Measurements from ENCODE around the gene MYL7.

Gene MYL7

GRCh38 chr7:44185729-44186128 lies 44.6 kb upstream of the MYL7 start:
- peaks cover 10% of the 10 kb centered on the region for H3K9me3 ChIP-seq (ENCODE audit: insufficient read depth, low read length, severe bottlenecking)
- H3K27me3 ChIP-seq (ENCODE audit: insufficient read depth, low read length, poor library complexity): no peaks in the 10 kb centered on the region
- TF ChIP-seq EZH2 (IDR thresholded peaks at IDR 0.05; ENCODE audit: borderline replicate concordance, low read depth, low read length, severe bottlenecking) (no peak), CTCF (IDR thresholded peaks at IDR 0.05; ENCODE audit: borderline replicate concordance, extremely low read depth, low read length, poor library complexity, severe bottlenecking) (no peak)
- H3K4me1 ChIP-seq (ENCODE audit: insufficient read depth, low read length): no peaks in the 10 kb centered on the region
- no peaks in the 10 kb centered on the region; the same call in 1 of the 2 replicates for H4K20me1 ChIP-seq (ENCODE audit: insufficient read depth, low read length)
- no peak overlapping the region for H3K9ac ChIP-seq (ENCODE audit: low read depth, low read length)
- no peaks in the 10 kb centered on the region for H3K36me3 ChIP-seq (ENCODE audit: insufficient read depth, low read length)
- ATAC-seq (ENCODE audit: insufficient read depth, low read depth) (no peak; the same call in 2 of the 3 replicates), DNase-seq (no peak)
- H3K79me2 ChIP-seq (ENCODE audit: insufficient read depth, low read length): no peaks in the 10 kb centered on the region
- H2AFZ ChIP-seq (ENCODE audit: low read depth, low read length): no peak overlapping the region
- no peak overlapping the region for H3K4me2 ChIP-seq (ENCODE audit: insufficient read depth, low read length)
- no peak overlapping the region for H3K4me3 ChIP-seq (ENCODE audit: low read depth in 1 of 2, low read length in 2 of 2)
- no peak overlapping the region for H3K27ac ChIP-seq (ENCODE audit: low read length)

GRCh38 chr7:44184873-44185446 lies 43.8 kb upstream of the MYL7 start:
- Histone ChIP-seq H3K9ac (ENCODE audit: low read depth, low read length) (no peak overlapping the region), H2AFZ (ENCODE audit: low read depth, low read length) (no peak overlapping the region), H3K4me1 (ENCODE audit: insufficient read depth, low read length) (no peaks in the 10 kb centered on the region), H3K9me3 (ENCODE audit: insufficient read depth, low read length, severe bottlenecking) (peaks cover 10% of the 10 kb centered on the region), H3K27ac (ENCODE audit: low read length) (no peak overlapping the region), H3K4me2 (ENCODE audit: insufficient read depth, low read length) (no peak overlapping the region), H4K20me1 (ENCODE audit: insufficient read depth, low read length) (no peaks in the 10 kb centered on the region; the same call in 1 of the 2 replicates), H3K27me3 (ENCODE audit: insufficient read depth, low read length, poor library complexity) (no peaks in the 10 kb centered on the region), H3K36me3 (ENCODE audit: insufficient read depth, low read length) (no peaks in the 10 kb centered on the region), H3K4me3 (ENCODE audit: low read depth in 1 of 2, low read length in 2 of 2) (no peak overlapping the region), H3K79me2 (ENCODE audit: insufficient read depth, low read length) (no peaks in the 10 kb centered on the region)
- no peak for TF ChIP-seq CTCF (IDR thresholded peaks at IDR 0.05; ENCODE audit: borderline replicate concordance, extremely low read depth, low read length, poor library complexity, severe bottlenecking)
- no peak for TF ChIP-seq EZH2 (IDR thresholded peaks at IDR 0.05; ENCODE audit: borderline replicate concordance, low read depth, low read length, severe bottlenecking)
- no peak for ATAC-seq (ENCODE audit: insufficient read depth, low read depth)
- no peak for DNase-seq

GRCh38 chr7:44184206-44184872 lies 43.2 kb upstream of the MYL7 start:
- DNase-seq (no peak), ATAC-seq (ENCODE audit: insufficient read depth, low read depth) (no peak)
- Histone ChIP-seq H3K79me2 (ENCODE audit: insufficient read depth, low read length) (no peaks in the 10 kb centered on the region), H3K9me3 (ENCODE audit: insufficient read depth, low read length, severe bottlenecking) (peaks cover 10% of the 10 kb centered on the region), H2AFZ (ENCODE audit: low read depth, low read length) (no peak overlapping the region), H3K4me1 (ENCODE audit: insufficient read depth, low read length) (no peaks in the 10 kb centered on the region), H3K27me3 (ENCODE audit: insufficient read depth, low read length, poor library complexity) (no peaks in the 10 kb centered on the region), H4K20me1 (ENCODE audit: insufficient read depth, low read length) (no peaks in the 10 kb centered on the region; the same call in 1 of the 2 replicates), H3K4me2 (ENCODE audit: insufficient read depth, low read length) (no peak overlapping the region), H3K27ac (ENCODE audit: low read length) (no peak overlapping the region), H3K4me3 (ENCODE audit: low read depth in 1 of 2, low read length in 2 of 2) (no peak overlapping the region), H3K9ac (ENCODE audit: low read depth, low read length) (no peak overlapping the region), H3K36me3 (ENCODE audit: insufficient read depth, low read length) (no peaks in the 10 kb centered on the region)
- TF ChIP-seq CTCF (IDR thresholded peaks at IDR 0.05; ENCODE audit: borderline replicate concordance, extremely low read depth, low read length, poor library complexity, severe bottlenecking) (no peak), EZH2 (IDR thresholded peaks at IDR 0.05; ENCODE audit: borderline replicate concordance, low read depth, low read length, severe bottlenecking) (no peak)
